SK-N-SH treated with all-trans-retinoic acid at 6 μM for 48 hours (cell line): ENCODE data around the gene ZFP62.

ENCODE experiments used
- ATAC-seq: fragments of 200-7000 bp; cut with Tn5 transposase; 3 replicates; pipeline ENCODE4 v1.9.1; 2020; ENCODE audit warnings: mild to moderate bottlenecking, moderate library complexity
- BACH2 ChIP-seq: fragments of 250-450 bp; sonication (Bioruptor Pico); IDR thresholded peaks from 2 replicates; pipeline ENCODE4 v1.9.0; 2021; ENCODE audit warnings: mild to moderate bottlenecking, borderline replicate concordance
- CSDC2 ChIP-seq: fragments of 250-450 bp; sonication (Bioruptor Pico); IDR thresholded peaks from 2 replicates; pipeline ENCODE4 v1.5.0; 2020; ENCODE audit warnings: mild to moderate bottlenecking, moderate library complexity
- ESRRG ChIP-seq: fragments of 250-450 bp; sonication (Bioruptor Pico); IDR thresholded peaks from 2 replicates; pipeline ENCODE4 v1.6.1; 2021; ENCODE audit warnings: mild to moderate bottlenecking
- GLIS3 ChIP-seq: fragments of 250-450 bp; sonication (Bioruptor Pico); IDR thresholded peaks from 2 replicates; pipeline ENCODE4 v1.5.0; 2020; ENCODE audit warnings: mild to moderate bottlenecking, moderate library complexity
- ISL1 ChIP-seq: fragments of 250-450 bp; sonication (Bioruptor Pico); IDR thresholded peaks from 2 replicates; pipeline ENCODE4 v2.1.2; 2022; ENCODE audit warnings: mild to moderate bottlenecking, moderate library complexity
- OSR1 ChIP-seq: fragments of 250-450 bp; sonication (Bioruptor Pico); IDR thresholded peaks from 2 replicates; pipeline ENCODE4 v1.8.0; 2022; ENCODE audit warnings: moderate library complexity, mild to moderate bottlenecking, inconsistent platforms
- PPARA ChIP-seq: fragments of 250-450 bp; sonication (Bioruptor Pico); IDR thresholded peaks from 2 replicates; pipeline ENCODE4 v1.5.0; 2020; ENCODE audit warnings: mild to moderate bottlenecking, borderline replicate concordance
- RARB ChIP-seq: fragments of 250-450 bp; sonication (Bioruptor Pico); IDR thresholded peaks from 2 replicates; pipeline ENCODE4 v1.8.0; 2021; ENCODE audit warnings: mild to moderate bottlenecking, moderate library complexity
- SNAI2 ChIP-seq: fragments of 250-450 bp; sonication (Bioruptor Pico); IDR thresholded peaks from 2 replicates; pipeline ENCODE4 v1.5.0; 2020; ENCODE audit warnings: mild to moderate bottlenecking, moderate library complexity
- TCF4 ChIP-seq: fragments of 250-450 bp; sonication (Bioruptor Pico); IDR thresholded peaks from 2 replicates; pipeline ENCODE4 v1.8.0; 2021; ENCODE audit warnings: mild to moderate bottlenecking, moderate library complexity, borderline replicate concordance
- TOX ChIP-seq: fragments of 250-450 bp; sonication (Bioruptor Pico); IDR thresholded peaks from 2 replicates; pipeline ENCODE4 v1.8.0; 2021; ENCODE audit warnings: mild to moderate bottlenecking, moderate library complexity, borderline replicate concordance
- ZC3H10 ChIP-seq: fragments of 250-450 bp; sonication (Bioruptor Pico); IDR thresholded peaks from 2 replicates; pipeline ENCODE4 v1.5.1; 2021; ENCODE audit warnings: mild to moderate bottlenecking, moderate library complexity
- ZFP3 ChIP-seq: fragments of 250-450 bp; sonication (Bioruptor Pico); IDR thresholded peaks from 2 replicates; pipeline ENCODE4 v1.5.0; 2020; ENCODE audit warnings: mild to moderate bottlenecking, moderate library complexity
- ZFP30 ChIP-seq: fragments of 450-650 bp; formaldehyde crosslinking; IDR thresholded peaks from 2 replicates; pipeline ENCODE4 v1.5.0; 2022; ENCODE audit warnings: mild to moderate bottlenecking, moderate library complexity
- ZNF565 ChIP-seq: fragments of 450-650 bp; formaldehyde crosslinking; conservative IDR thresholded peaks from 2 replicates; pipeline ENCODE4 v1.5.0; 2020; ENCODE audit warnings: low read depth, mild to moderate bottlenecking, moderate library complexity
- ZNF70 ChIP-seq: fragments of 450-650 bp; formaldehyde crosslinking; IDR thresholded peaks from 2 replicates; pipeline ENCODE4 v1.5.0; 2020; ENCODE audit warnings: mild to moderate bottlenecking, moderate library complexity
- ZNF8 ChIP-seq: fragments of 450-650 bp; formaldehyde crosslinking; IDR thresholded peaks from 2 replicates; pipeline ENCODE4 v1.5.0; 2020; ENCODE audit warnings: mild to moderate bottlenecking, moderate library complexity
- TF ChIP-seq, protein P1 (sequence below): fragments of 250-450 bp; sonication (Bioruptor Pico); IDR thresholded peaks from 2 replicates; pipeline ENCODE4 v1.8.0; 2020; ENCODE audit warnings: mild to moderate bottlenecking, moderate library complexity, borderline replicate concordance
- TF ChIP-seq, protein P2 (sequence below): fragments of 250-450 bp; sonication (Bioruptor Pico); IDR thresholded peaks from 2 replicates; pipeline ENCODE4 v1.5.0; 2020; ENCODE audit warnings: mild to moderate bottlenecking, moderate library complexity
- TF ChIP-seq, protein P3 (sequence below): fragments of 250-450 bp; sonication (Bioruptor Pico); IDR thresholded peaks from 2 replicates; pipeline ENCODE4 v1.5.1; 2020; ENCODE audit warnings: low read depth, mild to moderate bottlenecking, moderate library complexity
- TF ChIP-seq, protein P4 (sequence below): fragments of 250-450 bp; sonication (Bioruptor Pico); IDR thresholded peaks from 2 replicates; pipeline ENCODE4 v1.8.0; 2021; ENCODE audit warnings: low read depth, mild to moderate bottlenecking, moderate library complexity, borderline replicate concordance
- TF ChIP-seq, protein P5 (sequence below): fragments of 250-450 bp; sonication (Bioruptor Pico); IDR thresholded peaks from 2 replicates; pipeline ENCODE4 v1.5.1; 2021; ENCODE audit warnings: mild to moderate bottlenecking, moderate library complexity

The ZFP62 gene

DNA sequence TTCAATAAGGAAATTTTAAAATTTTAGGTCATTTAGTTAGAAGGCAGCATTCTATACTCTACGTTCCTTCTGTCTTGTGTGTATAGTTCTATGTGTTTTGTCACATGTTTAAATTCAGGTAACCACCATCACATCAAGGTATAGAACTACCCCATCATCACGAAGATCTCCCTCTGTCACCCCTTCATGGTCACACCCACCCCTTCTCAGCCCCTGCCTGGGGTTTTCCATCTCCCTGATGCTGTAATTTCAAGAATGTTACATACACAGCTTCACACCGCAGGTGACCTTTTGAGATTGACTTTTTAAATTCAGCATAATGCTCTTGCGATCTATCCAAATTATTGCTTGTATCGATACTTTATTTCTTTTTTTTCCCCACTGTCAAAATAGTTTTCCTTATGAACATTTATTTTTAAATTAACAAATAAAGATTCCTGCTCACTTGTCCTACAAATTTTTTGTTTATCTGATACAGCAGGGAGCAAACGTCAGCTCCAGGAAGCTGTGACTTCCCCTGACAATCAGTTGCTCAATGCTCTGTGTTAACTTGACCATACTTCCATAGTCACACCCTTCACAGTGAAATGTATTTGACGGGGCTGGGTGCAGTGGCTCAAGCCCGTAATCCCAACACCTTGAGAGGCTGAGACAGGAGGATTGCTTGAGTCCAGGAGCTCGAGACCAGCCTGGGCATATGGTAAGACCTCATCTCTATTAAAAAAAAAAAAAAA lies 48.1 kb upstream of the ZFP62 start (continued):
- TF ChIP-seq, protein P1, sequence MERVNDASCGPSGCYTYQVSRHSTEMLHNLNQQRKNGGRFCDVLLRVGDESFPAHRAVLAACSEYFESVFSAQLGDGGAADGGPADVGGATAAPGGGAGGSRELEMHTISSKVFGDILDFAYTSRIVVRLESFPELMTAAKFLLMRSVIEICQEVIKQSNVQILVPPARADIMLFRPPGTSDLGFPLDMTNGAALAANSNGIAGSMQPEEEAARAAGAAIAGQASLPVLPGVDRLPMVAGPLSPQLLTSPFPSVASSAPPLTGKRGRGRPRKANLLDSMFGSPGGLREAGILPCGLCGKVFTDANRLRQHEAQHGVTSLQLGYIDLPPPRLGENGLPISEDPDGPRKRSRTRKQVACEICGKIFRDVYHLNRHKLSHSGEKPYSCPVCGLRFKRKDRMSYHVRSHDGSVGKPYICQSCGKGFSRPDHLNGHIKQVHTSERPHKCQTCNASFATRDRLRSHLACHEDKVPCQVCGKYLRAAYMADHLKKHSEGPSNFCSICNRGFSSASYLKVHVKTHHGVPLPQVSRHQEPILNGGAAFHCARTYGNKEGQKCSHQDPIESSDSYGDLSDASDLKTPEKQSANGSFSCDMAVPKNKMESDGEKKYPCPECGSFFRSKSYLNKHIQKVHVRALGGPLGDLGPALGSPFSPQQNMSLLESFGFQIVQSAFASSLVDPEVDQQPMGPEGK, result no peak
- TF ChIP-seq ZFP30 (CRISPR knock-in tag) (no peak), TCF4 (CRISPR knock-in tag) (no peak), ZNF70 (CRISPR knock-in tag) (no peak), ZNF8 (CRISPR knock-in tag) (no peak), ZC3H10 (CRISPR knock-in tag) (no peak)

DNA sequence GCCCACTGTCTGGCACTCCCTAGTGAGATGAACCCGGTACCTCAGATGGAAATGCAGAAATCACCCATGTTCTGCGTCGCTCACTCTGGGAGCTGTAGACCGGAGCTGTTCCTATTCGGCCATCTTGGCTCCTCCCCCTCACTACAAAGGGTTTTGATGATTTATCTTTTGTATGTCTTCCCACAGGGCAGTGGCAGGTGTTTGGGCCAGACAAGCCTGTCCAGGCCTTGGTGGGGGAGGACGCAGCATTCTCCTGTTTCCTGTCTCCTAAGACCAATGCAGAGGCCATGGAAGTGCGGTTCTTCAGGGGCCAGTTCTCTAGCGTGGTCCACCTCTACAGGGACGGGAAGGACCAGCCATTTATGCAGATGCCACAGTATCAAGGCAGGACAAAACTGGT lies 47.3 kb upstream of the ZFP62 start:
- TF ChIP-seq PPARA (CRISPR knock-in tag), result no peak
- no peak for TF ChIP-seq TOX (CRISPR knock-in tag)
- TF ChIP-seq, protein P1, result no peak
- no peak for TF ChIP-seq SNAI2 (CRISPR knock-in tag)
- no peak for TF ChIP-seq ESRRG
- no peak for TF ChIP-seq ZC3H10 (CRISPR knock-in tag)
- TF ChIP-seq GLIS3, result no peak
- TF ChIP-seq, protein P2, sequence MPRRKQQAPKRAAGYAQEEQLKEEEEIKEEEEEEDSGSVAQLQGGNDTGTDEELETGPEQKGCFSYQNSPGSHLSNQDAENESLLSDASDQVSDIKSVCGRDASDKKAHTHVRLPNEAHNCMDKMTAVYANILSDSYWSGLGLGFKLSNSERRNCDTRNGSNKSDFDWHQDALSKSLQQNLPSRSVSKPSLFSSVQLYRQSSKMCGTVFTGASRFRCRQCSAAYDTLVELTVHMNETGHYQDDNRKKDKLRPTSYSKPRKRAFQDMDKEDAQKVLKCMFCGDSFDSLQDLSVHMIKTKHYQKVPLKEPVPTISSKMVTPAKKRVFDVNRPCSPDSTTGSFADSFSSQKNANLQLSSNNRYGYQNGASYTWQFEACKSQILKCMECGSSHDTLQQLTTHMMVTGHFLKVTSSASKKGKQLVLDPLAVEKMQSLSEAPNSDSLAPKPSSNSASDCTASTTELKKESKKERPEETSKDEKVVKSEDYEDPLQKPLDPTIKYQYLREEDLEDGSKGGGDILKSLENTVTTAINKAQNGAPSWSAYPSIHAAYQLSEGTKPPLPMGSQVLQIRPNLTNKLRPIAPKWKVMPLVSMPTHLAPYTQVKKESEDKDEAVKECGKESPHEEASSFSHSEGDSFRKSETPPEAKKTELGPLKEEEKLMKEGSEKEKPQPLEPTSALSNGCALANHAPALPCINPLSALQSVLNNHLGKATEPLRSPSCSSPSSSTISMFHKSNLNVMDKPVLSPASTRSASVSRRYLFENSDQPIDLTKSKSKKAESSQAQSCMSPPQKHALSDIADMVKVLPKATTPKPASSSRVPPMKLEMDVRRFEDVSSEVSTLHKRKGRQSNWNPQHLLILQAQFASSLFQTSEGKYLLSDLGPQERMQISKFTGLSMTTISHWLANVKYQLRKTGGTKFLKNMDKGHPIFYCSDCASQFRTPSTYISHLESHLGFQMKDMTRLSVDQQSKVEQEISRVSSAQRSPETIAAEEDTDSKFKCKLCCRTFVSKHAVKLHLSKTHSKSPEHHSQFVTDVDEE (CRISPR knock-in tag), result no peak
- TF ChIP-seq ZNF565 (CRISPR knock-in tag), result no peak
- TF ChIP-seq, protein P3, sequence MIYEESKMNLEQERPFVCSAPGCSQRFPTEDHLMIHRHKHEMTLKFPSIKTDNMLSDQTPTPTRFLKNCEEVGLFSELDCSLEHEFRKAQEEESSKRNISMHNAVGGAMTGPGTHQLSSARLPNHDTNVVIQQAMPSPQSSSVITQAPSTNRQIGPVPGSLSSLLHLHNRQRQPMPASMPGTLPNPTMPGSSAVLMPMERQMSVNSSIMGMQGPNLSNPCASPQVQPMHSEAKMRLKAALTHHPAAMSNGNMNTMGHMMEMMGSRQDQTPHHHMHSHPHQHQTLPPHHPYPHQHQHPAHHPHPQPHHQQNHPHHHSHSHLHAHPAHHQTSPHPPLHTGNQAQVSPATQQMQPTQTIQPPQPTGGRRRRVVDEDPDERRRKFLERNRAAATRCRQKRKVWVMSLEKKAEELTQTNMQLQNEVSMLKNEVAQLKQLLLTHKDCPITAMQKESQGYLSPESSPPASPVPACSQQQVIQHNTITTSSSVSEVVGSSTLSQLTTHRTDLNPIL (CRISPR knock-in tag), result no peak
- TF ChIP-seq OSR1, result no peak
- TF ChIP-seq ISL1, result no peak
- TF ChIP-seq RARB, result no peak
- TF ChIP-seq ZFP30 (CRISPR knock-in tag), result no peak
- TF ChIP-seq, protein P4, sequence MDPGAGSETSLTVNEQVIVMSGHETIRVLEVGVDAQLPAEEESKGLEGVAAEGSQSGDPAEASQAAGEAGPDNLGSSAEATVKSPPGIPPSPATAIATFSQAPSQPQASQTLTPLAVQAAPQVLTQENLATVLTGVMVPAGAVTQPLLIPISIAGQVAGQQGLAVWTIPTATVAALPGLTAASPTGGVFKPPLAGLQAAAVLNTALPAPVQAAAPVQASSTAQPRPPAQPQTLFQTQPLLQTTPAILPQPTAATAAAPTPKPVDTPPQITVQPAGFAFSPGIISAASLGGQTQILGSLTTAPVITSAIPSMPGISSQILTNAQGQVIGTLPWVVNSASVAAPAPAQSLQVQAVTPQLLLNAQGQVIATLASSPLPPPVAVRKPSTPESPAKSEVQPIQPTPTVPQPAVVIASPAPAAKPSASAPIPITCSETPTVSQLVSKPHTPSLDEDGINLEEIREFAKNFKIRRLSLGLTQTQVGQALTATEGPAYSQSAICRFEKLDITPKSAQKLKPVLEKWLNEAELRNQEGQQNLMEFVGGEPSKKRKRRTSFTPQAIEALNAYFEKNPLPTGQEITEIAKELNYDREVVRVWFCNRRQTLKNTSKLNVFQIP (CRISPR knock-in tag), result no peak
- no peak for TF ChIP-seq TCF4 (CRISPR knock-in tag)
- no peak for TF ChIP-seq BACH2 (CRISPR knock-in tag)
- ATAC-seq, result no peak

DNA sequence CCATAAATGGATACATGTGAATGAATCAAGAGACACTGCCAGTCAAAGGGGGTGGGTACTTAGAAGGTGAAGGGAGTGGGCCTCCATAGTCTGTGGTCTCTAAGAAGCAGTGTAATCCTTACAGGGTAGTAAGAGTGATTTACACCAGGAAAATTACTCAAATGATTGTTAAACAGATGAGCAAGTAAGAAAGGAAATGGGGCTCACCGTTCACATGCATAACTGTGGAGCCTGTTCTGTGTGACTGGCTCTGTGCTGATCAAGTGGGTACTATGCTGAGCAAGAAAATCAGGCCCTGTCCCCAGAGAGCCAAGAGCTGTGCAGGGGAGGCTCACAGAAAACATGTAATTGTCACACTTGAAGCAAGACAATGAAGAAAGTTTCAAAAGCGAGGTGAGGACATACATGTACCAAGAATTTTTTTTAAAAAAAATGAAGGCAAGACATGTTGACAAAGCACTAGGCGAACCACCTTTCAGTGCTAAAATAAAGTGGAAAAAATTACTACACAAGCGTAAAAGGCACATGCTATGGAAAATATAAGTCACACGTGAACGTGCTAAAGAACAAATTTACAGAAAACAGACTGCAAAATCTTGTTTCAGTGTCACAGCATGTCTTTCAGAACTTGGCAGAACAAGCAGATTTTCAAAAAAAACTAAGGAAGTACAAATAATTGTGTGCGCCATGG lies 40.4 kb upstream of the ZFP62 start:
- no peak for ATAC-seq
- TF ChIP-seq, protein P3 (CRISPR knock-in tag), result no peak
- no peak for TF ChIP-seq ZFP30 (CRISPR knock-in tag)
- no peak for TF ChIP-seq CSDC2 (CRISPR knock-in tag)
- TF ChIP-seq, protein P5, sequence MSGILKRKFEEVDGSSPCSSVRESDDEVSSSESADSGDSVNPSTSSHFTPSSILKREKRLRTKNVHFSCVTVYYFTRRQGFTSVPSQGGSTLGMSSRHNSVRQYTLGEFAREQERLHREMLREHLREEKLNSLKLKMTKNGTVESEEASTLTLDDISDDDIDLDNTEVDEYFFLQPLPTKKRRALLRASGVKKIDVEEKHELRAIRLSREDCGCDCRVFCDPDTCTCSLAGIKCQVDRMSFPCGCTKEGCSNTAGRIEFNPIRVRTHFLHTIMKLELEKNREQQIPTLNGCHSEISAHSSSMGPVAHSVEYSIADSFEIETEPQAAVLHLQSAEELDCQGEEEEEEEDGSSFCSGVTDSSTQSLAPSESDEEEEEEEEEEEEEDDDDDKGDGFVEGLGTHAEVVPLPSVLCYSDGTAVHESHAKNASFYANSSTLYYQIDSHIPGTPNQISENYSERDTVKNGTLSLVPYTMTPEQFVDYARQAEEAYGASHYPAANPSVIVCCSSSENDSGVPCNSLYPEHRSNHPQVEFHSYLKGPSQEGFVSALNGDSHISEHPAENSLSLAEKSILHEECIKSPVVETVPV (CRISPR knock-in tag), result no peak
- no peak for TF ChIP-seq ZNF565 (CRISPR knock-in tag)
- no peak for TF ChIP-seq ZC3H10 (CRISPR knock-in tag)
- TF ChIP-seq RARB, result no peak
- TF ChIP-seq ZNF70 (CRISPR knock-in tag), result no peak
- TF ChIP-seq ESRRG, result no peak
- TF ChIP-seq SNAI2 (CRISPR knock-in tag), result no peak
- TF ChIP-seq PPARA (CRISPR knock-in tag), result no peak
- TF ChIP-seq ZFP3 (CRISPR knock-in tag), result no peak
- TF ChIP-seq, protein P1, result no peak
